Lower leg skin (tissue), 4 donors: ENCODE measurements around the gene MSI1. TPM values are rescaled to one million over a fixed set of nuclear protein-coding genes. Genes with fewer than 3 reads are reported as not detected.
"Not testable (repeated sequence)": the region's sequence is repeated elsewhere in the genome, so short reads cannot be mapped to it uniquely, and the experiment has no call there.

Experiments used
- DNase-seq, 2 donors: peaks; one replicate each; pipeline ENCODE4 v3.0.0-alpha.2; 2019; ENCODE audit warnings: low spot score in 2 of 2
- H3K4me3 ChIP-seq: fragments of 200-600 bp; sonication (generic); 2 replicates; pipeline ENCODE4 v1.5.1; 2017; ENCODE audit warnings: mild to moderate bottlenecking, low read depth; ENCODE audit not compliant: poor library complexity, severe bottlenecking
- CTCF ChIP-seq, 3 donors: fragments of 450-650 bp; IDR thresholded peaks; one replicate each; pipeline ENCODE4 v1.5.1; 2016; ENCODE audit warnings: antibody characterized with exemption in 3 of 3, mild to moderate bottlenecking in 3 of 3, moderate library complexity in 2 of 3
- POLR2A ChIP-seq, 2 donors: fragments of 450-650 bp; IDR thresholded peaks; one replicate each; pipeline ENCODE4 v1.6.1; 2016 to 2017; ENCODE audit warnings: antibody characterized with exemption in 2 of 2, mild to moderate bottlenecking in 1 of 2, moderate library complexity in 1 of 2
- WGBS, 2 donors: methylation state at CpG; one replicate each; pipeline ENCODE4 v1.1.5; 2018; 5-methylcytosine and 5-hydroxymethylcytosine counted together
- intact Hi-C: fragments of 100-400 bp; cut with DNase I; formaldehyde crosslinking; loops from one replicate; pipeline ENCODE4 v1.15.0; 2023; ENCODE audit warnings: low total_unique reads
- total RNA-seq, 4 donors: library from RNA; depleted of rRNA; stranded (reverse); fragments of >200 nt; gene quantifications; one replicate each; pipeline ENCODE4 v1.1.0, GENCODE V29; 2016

MSI1 gene
- total RNA-seq, 4 donors from 2014 or later, result 0.07 to 0.39 TPM; not detected in 2

DNA sequence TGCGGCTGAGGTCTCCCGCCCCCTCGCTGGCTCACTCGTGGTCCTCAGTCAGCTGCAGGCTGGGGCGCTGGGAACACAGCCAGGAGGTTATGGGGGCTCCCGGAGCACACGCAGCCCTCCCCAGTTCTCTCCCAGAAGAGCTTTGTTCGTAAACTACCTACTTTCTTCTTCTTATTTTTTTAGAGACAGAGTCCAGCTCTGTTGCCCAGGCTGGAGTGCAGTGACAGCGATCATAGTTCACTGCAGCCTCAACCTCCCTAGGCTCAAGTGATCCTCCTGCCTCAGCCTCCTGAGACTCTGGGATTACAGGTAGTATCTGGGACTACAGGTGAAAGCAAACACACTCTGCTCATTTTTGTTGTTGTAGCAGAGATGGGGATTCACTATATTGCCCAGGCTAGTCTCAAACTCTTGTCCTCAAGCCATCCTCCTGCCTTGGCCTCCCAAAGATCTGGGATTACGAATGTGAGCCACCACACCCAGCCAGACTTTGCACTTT is 25.9 kb downstream of the MSI1 start:
- TF ChIP-seq CTCF (IDR thresholded peaks at IDR 0.05), result no peak
- no peak for TF ChIP-seq POLR2A (IDR thresholded peaks at IDR 0.05)
- no peak overlapping the region for H3K4me3 ChIP-seq
- intact Hi-C loops, result no loop called here
- WGBS, 2 donors, result 72 to 78% methylated on average over 10 of the region's 10 CpGs
- no peak for DNase-seq

GRCh38 chr12:120342175-120343038 is 26.6 kb downstream of the MSI1 start:
- no peak overlapping the region for H3K4me3 ChIP-seq
- 65 to 70% methylated on average over 26 to 30 of the region's 30 CpGs for WGBS, 2 donors
- TF ChIP-seq CTCF (IDR thresholded peaks at IDR 0.05) (no peak), POLR2A (IDR thresholded peaks at IDR 0.05) (no peak)
- intact Hi-C loops, result no loop called here
- DNase-seq, result no peak

- WGBS, 2 donors, result 96 to 98% methylated on average over 4 of the region's 4 CpGs
- DNase-seq, result no peak
- no peak overlapping the region for H3K4me3 ChIP-seq
- intact Hi-C loops, result no loop called here
- TF ChIP-seq CTCF (IDR thresholded peaks at IDR 0.05) (no peak), POLR2A (IDR thresholded peaks at IDR 0.05) (no peak)
These were observed 29.7 kb downstream of the MSI1 start for GRCh38 chr12:120339256-120339655.

DNA sequence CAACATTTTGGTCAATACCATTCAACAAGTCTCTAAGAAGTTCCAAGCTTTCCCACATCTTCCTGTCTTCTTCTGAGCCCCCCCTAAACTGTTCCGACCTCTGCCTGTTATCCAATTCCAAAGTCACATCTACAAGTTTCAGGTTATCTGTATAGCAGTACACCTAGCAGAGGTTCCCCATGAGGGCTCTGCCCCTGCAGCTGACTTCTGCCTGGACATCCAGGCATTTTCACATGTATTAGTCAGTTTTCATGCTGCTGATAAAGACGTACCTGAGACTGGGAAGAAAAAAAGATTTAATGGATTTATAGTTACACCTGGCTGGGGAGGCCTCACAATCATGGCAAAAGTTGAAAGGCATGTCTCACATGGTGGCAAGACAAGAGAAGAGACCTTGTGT is 31.2 kb downstream of the MSI1 start:
- no peak for DNase-seq
- TF ChIP-seq CTCF (IDR thresholded peaks at IDR 0.05) (no peak), POLR2A (IDR thresholded peaks at IDR 0.05) (no peak)
- intact Hi-C loops, result no loop called here
- 84 to 85% methylated on average over 2 of the region's 2 CpGs for WGBS, 2 donors
- H3K4me3 ChIP-seq, result no peak overlapping the region

GRCh38 chr12:120336392-120336791 is 32.6 kb downstream of the MSI1 start:
- WGBS, 2 donors, result 90 to 91% methylated on average over 2 of the region's 2 CpGs
- DNase-seq, intact Hi-C loops, H3K4me3 ChIP-seq: not testable (repeated sequence)

GRCh38 chr12:120335447-120335846 is 33.5 kb downstream of the MSI1 start:
- intact Hi-C loops, H3K4me3 ChIP-seq: not testable (repeated sequence)
- DNase-seq, result peak in 1 of 2 donors; percentile 22
- 20 to 22% methylated on average over 12 of the region's 12 CpGs for WGBS, 2 donors

DNA sequence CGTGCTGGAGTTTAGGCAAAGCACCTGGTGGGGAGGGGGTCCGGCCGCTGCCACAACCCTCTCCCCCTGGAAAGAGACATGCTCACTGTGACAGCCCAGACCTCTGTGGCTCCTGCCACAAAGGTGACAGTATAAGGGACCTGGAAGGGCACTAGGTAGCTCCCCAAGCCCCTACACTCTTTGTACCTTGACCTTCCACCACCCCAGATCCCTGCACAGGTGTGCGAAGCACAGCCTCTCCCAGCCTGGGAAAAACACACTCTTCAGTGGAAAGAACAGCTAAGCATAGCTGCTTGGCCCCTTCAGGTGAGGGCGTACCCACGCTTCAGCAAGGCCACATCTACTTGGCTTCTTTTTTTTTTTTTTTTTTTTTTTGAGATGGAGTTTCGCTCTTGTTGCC is 36.4 kb downstream of the MSI1 start:
- no peak for DNase-seq
- intact Hi-C loops, result no loop called here
- TF ChIP-seq CTCF (IDR thresholded peaks at IDR 0.05), result no peak
- TF ChIP-seq POLR2A (IDR thresholded peaks at IDR 0.05), result no peak
- WGBS, 2 donors, result 85 to 87% methylated on average over 7 of the region's 7 CpGs
- H3K4me3 ChIP-seq, result no peak overlapping the region
